ENCODE results near the gene C12orf57. TPM values are rescaled to one million over a fixed set of nuclear protein-coding genes. Genes with fewer than 3 reads are reported as not detected.

C12orf57 gene
- polyA plus RNA-seq, 1 donor: 148 TPM

GRCh38 chr12:6919588-6919987 lies 24.2 kb upstream of the C12orf57 start:
- no peak for DNase-seq

- DNase-seq: no peak
Measured at GRCh38 chr12:6921539-6921938, 22.3 kb upstream of the C12orf57 start.

- no peak for DNase-seq
Measured at GRCh38 chr12:6921996-6922946, 21.6 kb upstream of the C12orf57 start.

GRCh38 chr12:6923003-6923732 lies 20.7 kb upstream of the C12orf57 start:
- DNase-seq: no peak

DNA sequence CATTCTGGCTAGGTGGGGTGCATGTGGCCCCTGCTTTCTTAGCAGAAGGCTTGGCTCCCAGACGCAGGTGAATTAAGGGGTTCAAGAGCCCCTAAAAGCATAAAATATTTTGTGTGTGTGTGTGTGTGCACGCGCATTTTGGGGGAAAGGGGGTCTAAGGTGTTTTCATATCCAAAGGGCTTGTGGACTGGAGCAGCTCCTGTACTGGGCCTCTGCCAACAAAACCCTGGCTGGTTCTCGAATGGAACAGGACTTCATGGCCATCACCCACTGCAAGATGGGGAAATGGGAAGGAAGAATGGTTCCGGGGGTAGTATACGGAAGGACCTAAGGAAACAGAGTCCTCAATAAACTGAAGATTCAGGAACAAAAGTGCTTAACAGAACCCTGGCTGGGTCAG lies 20.0 kb upstream of the C12orf57 start:
- no peak for DNase-seq

DNA sequence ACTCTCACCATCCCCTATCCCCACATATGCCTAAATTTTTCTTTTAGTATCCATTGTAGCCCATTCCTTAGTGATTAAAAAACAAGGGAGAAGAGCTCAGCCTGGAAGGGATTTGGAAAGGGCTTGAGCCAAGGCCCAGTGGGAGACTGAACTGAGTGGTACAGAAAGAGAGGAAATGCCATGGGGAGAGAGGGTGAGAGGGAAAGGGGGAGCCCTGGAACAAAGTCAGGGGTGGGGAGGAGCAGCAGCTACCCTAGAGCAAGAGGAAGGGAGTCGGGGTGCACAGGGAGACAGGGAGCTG lies 18.6 kb upstream of the C12orf57 start:
- no peak for DNase-seq

GRCh38 chr12:6925540-6926279 lies 18.1 kb upstream of the C12orf57 start:
- peak; percentile 84 for DNase-seq

- peak; percentile 93 for DNase-seq
Measured at GRCh38 chr12:6927379-6928021, 16.3 kb upstream of the C12orf57 start, which contains the start of gene ATN1. TSS of gene ATN1 (plus strand) at chr12:6927959. CDS start at chr12:6934002, 6,043 bp downstream.

DNA sequence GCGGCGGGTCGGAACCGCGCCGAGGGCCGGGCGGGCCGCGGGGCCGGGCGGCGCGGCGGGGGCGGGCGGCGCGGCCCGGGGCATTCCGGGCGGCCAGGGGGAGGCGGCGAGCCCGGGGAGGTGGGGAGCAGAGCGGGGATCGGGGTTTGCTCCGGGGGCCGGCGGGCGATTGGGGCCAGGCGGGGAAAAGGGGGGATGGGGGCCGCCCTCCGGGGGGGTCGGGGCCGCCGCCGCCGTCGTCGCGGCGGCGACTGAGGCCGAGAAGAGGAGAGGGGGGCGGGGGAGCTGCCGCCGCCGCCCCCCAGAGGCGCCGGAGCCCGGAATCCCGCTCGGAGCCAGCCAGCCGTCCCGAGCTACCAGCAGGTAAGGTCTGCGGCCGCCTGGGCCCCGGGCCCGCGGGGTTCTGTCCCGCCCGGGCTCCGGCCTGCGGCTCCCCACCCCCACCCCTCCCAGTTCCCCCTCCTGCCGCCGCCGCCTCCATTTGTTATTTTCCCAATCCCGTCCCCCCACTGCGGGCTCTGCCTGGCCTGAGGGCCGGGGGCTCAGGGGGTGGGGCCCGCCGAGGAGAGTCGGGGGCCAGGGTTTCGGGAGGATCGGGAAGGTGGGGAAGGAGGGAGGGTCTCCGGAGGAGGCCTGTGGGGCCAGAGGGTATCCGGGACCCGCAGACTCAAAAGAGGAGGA lies 15.7 kb upstream of the C12orf57 start:
- no peak for DNase-seq

DNA sequence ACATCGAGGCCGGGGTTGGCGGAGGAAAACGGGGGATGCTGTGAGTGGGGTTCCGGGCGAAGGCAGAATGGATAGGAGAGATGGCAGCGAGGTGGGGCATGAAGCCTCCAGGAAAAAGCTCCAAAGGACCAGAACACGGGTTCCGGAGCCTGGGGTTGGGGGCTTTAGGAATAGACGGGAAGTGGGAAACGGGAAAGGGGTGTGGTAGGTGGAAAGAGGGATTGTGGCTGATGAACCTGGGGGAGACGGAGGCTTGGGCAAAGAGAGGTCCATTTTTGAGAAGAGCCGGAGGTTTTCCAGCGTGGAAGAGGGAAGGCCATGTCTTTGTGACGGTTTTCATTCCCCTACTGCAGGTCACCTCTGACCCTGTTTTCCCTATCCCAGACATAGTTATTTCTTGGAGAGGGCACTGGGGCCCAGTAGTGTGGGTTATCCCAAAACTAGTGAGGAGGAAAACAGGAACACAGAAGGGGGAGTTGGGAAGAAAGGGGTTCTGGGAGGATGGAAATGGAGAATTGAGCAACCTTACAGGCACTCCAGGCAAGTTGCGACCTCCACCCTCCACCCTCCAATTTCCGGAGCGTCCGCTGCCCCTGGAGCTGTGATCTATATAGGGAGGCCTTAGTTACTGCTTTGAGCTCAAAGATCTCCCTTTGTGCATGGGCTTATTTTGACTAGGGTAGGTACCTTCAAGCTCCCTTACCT lies 15.0 kb upstream of the C12orf57 start:
- no peak for DNase-seq

DNA sequence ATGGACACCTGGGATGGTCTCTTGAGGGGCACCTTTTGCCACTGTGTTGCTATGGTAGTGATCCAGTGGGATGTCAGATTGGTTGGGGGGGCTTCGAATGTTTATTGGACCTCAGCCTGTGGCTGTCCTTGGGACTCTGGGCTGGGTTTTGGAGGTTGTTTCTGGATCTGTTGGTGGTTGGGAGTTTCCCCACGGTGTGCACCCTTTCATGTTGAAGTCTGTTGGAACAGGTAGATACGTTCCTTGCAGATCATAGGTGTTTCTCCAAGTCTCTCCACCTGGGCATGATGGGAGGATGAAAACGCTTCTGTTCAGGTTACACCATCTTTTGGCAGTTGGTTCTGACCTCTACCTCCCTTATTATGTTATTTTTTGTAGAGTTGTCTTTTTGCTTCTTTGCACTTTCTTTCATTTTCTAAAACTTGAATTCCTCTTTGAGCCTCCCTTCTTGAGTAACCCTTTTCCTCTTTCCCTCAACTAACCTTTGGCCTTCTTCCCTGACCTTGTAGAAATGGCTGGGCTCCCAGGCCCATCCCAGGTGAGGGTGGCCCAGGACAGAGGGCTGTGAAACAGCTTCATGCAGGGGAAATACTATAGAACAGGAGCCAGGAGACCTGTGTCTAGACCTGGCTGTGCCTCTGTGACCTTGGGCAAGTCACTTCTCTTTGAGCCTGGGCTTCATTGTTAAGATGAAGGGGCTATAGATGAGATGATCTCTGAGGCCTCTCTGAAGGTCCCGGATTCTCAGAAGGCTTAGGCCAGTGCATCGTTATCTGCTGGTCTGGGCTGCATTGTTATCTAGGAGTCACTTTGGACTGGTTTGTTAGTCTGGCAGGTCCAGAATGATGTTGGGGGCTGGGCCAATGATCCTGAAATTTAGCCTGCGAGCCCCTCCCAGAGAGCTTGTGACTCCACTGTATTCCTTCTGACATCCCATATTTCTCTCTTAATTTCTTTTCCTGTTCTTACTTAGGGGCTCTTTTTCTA lies 14.1 kb upstream of the C12orf57 start:
- no peak for DNase-seq

DNA sequence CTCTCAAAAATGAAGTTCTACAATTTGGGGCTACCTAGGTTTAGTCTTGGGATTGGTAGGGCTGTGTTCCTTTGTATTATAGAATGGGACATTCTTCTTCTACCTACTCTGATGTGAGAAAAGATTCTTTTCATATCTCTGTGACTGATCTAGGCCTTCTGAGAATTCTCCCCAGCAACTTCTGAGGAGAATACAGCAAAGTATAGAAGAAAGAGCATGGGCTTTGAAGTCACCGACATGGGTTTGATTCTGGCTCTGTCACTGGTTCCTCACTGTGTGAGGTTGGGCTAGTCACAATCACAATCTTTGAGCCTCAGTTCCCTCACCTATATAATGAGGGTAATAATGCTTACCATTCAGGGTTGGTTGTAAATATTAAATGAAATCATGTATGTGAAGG lies 11.1 kb upstream of the C12orf57 start:
- no peak for DNase-seq

GRCh38 chr12:6934110-6934509 lies 9.7 kb upstream of the C12orf57 start:
- no peak for DNase-seq

DNA sequence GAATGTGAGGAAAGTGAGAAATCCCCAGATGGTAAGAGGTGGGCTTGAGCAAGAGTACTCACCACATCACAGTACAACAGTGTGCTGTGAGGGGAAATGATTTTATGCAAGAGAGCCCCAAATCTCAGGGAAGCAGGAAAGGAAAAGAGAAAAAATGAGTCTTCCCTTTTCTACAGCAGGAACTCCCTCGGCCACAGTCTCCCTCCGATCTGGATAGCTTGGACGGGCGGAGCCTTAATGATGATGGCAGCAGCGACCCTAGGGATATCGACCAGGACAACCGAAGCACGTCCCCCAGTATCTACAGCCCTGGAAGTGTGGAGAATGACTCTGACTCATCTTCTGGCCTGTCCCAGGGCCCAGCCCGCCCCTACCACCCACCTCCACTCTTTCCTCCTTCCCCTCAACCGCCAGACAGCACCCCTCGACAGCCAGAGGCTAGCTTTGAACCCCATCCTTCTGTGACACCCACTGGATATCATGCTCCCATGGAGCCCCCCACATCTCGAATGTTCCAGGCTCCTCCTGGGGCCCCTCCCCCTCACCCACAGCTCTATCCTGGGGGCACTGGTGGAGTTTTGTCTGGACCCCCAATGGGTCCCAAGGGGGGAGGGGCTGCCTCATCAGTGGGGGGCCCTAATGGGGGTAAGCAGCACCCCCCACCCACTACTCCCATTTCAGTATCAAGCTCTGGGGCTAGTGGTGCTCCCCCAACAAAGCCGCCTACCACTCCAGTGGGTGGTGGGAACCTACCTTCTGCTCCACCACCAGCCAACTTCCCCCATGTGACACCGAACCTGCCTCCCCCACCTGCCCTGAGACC lies 8.2 kb upstream of the C12orf57 start:
- no peak for DNase-seq

- DNase-seq: no peak
Measured at GRCh38 chr12:6936194-6936635, 7.6 kb upstream of the C12orf57 start.

GRCh38 chr12:6936636-6937480 lies 7.0 kb upstream of the C12orf57 start:
- DNase-seq: no peak

- peak; percentile 96 for DNase-seq
Measured at GRCh38 chr12:6937481-6938352, 6.1 kb upstream of the C12orf57 start.
